Measurements from ENCODE around the gene TOR1AIP1. TPM values are rescaled to one million over a fixed set of nuclear protein-coding genes. Genes with fewer than 3 reads are reported as not detected.

The TOR1AIP1 gene
- total and polyA plus RNA-seq, 4 donors: 37.2 to 76.8 (median 62.5) TPM

GRCh38 chr1:179968284-179968993, 86.4 kb downstream of the TOR1AIP1 start:
- no peak overlapping the region for H3K27ac ChIP-seq (ENCODE audit: low read depth, low read length)
- no peak for DNase-seq (ENCODE audit: low read depth in 4 of 6, low spot score in 6 of 6)
- H3K27me3 ChIP-seq (ENCODE audit: control insufficient read depth, insufficient read depth, low read length): no peaks in the 10 kb centered on the region
- H3K36me3 ChIP-seq (ENCODE audit: control insufficient read depth, insufficient read depth, low read length): no peaks in the 10 kb centered on the region
- H3K4me1 ChIP-seq (ENCODE audit: control insufficient read depth, insufficient read depth, low read length): no peaks in the 10 kb centered on the region
- H3K9me3 ChIP-seq (ENCODE audit: control insufficient read depth, insufficient read depth, low read length): peaks cover 2% of the 10 kb centered on the region
- H3K4me3 ChIP-seq (ENCODE audit: low read depth, low read length): no peak overlapping the region
- 96% methylated on average over 4 of the region's 6 CpGs for WGBS (ENCODE audit: insufficient coverage)

GRCh38 chr1:179968994-179969919, 87.2 kb downstream of the TOR1AIP1 start:
- Histone ChIP-seq H3K27me3 (ENCODE audit: control insufficient read depth, insufficient read depth, low read length) (no peaks in the 10 kb centered on the region), H3K4me1 (ENCODE audit: control insufficient read depth, insufficient read depth, low read length) (no peaks in the 10 kb centered on the region), H3K36me3 (ENCODE audit: control insufficient read depth, insufficient read depth, low read length) (no peaks in the 10 kb centered on the region), H3K27ac (ENCODE audit: low read depth, low read length) (no peak overlapping the region), H3K9me3 (ENCODE audit: control insufficient read depth, insufficient read depth, low read length) (peaks cover 2% of the 10 kb centered on the region), H3K4me3 (ENCODE audit: low read depth, low read length) (no peak overlapping the region)
- DNase-seq (ENCODE audit: low read depth in 4 of 6, low spot score in 6 of 6): no peak
- 71% methylated on average over 6 of the region's 8 CpGs for WGBS (ENCODE audit: insufficient coverage)

Other genes starting within 250 kb of the TOR1AIP1 start
- gene FAM163A, start 139.0 kb upstream of the TOR1AIP1 start, total RNA-seq: 1 to 10 TPM in 1 of 2 donors, under 1 TPM in 1; 0.55 to 1.9 TPM
- gene FAM163A, start 139.0 kb upstream of the TOR1AIP1 start, polyA plus RNA-seq (ENCODE audit: insufficient read length in 2 of 2): 1 to 10 TPM; 3.1 to 4.2 TPM
- gene TOR1AIP2, start 4.5 kb upstream of the TOR1AIP1 start, total RNA-seq: 10 to 100 TPM; 60.1 to 67.3 TPM
- gene TOR1AIP2, start 4.5 kb upstream of the TOR1AIP1 start, polyA plus RNA-seq (ENCODE audit: insufficient read length in 2 of 2): 10 to 100 TPM; 28.9 to 34.4 TPM
- 10 to 100 TPM; 68.0 to 98.3 TPM for gene CEP350, start 72.5 kb downstream of the TOR1AIP1 start, total RNA-seq
- 10 to 100 TPM; 16.8 to 26.3 TPM for gene CEP350, start 72.5 kb downstream of the TOR1AIP1 start, polyA plus RNA-seq (ENCODE audit: insufficient read length in 2 of 2)